PC-3 (cell line): ENCODE measurements around the gene MKNK1. TPM values are rescaled to one million over a fixed set of nuclear protein-coding genes. Genes with fewer than 3 reads are reported as not detected.

Experiments
- ATAC-seq: fragments of 200-7000 bp; cut with Tn5 transposase; 2 replicates; pipeline ENCODE4 v1.9.1; 2020; ENCODE audit warnings: mild to moderate bottlenecking, moderate library complexity
- BruUV-seq: library from RNA; stranded (reverse); fragments of 400-500 nt; replicated peaks from 2 replicates; lab custom pipeline; 2021; lab: Mats Ljungman, UMichigan
- CTCF ChIA-PET: fragments of 300-600 bp; sonication (Branson Sonifier 250); formaldehyde crosslinking; loops from one replicate; lab custom pipeline; 2022; ENCODE audit warnings: antibody characterized with exemption; lab: Charles Lee
- POLR2A ChIA-PET: fragments of 300-600 bp; sonication (Branson Sonifier 250); formaldehyde crosslinking; loops from one replicate; lab custom pipeline; 2022; ENCODE audit warnings: antibody characterized with exemption; ENCODE audit not compliant: unreplicated experiment; lab: Charles Lee
- DNase-seq: peaks from one replicate; pipeline ENCODE4 v3.0.0-alpha.2; 2015
- H2AFZ ChIP-seq: fragments of 300-600 bp; sonication (generic); 2 replicates; pipeline ENCODE4 v1.6.0; 2016; ENCODE audit warnings: antibody characterized with exemption, low read length
- H3F3A ChIP-seq: fragments of 300-600 bp; sonication (generic); one replicate; pipeline ENCODE4 v1.6.0; 2017; ENCODE audit warnings: antibody characterized with exemption, low read length, control low read depth, mild to moderate bottlenecking; ENCODE audit not compliant: unreplicated experiment
- H3K27ac ChIP-seq: fragments of 300-600 bp; sonication (generic); 2 replicates; pipeline ENCODE4 v1.5.1; 2016; ENCODE audit warnings: mild to moderate bottlenecking, low read length
- H3K27me3 ChIP-seq: fragments of 300-600 bp; sonication (generic); 2 replicates; pipeline ENCODE4 v1.6.1; 2016; ENCODE audit warnings: low read length, mixed read lengths
- H3K36me3 ChIP-seq: fragments of 300-600 bp; sonication (generic); 2 replicates; pipeline ENCODE4 v1.6.1; 2016; ENCODE audit warnings: low read depth, mixed run types, low read length, mixed read lengths
- H3K4me1 ChIP-seq: fragments of 300-600 bp; sonication (generic); 2 replicates; pipeline ENCODE4 v1.5.1; 2016; ENCODE audit warnings: low read length; ENCODE audit not compliant: insufficient read depth
- H3K4me2 ChIP-seq: fragments of 300-600 bp; sonication (generic); 2 replicates; pipeline ENCODE4 v1.6.0; 2016; ENCODE audit warnings: low read length
- H3K4me3 ChIP-seq: fragments of 300-600 bp; sonication (generic); 2 replicates; pipeline ENCODE4 v1.5.1; 2016; ENCODE audit warnings: mild to moderate bottlenecking, low read length, mixed read lengths
- H3K79me2 ChIP-seq: fragments of 300-600 bp; sonication (generic); 2 replicates; pipeline ENCODE4 v1.6.1; 2017; ENCODE audit warnings: low read length, mixed read lengths
- H3K9ac ChIP-seq: fragments of 300-600 bp; sonication (generic); 2 replicates; pipeline ENCODE4 v1.6.0; 2016; ENCODE audit warnings: mild to moderate bottlenecking, low read length
- H3K9me2 ChIP-seq: fragments of 300-600 bp; sonication (generic); replicated peaks from 2 replicates; pipeline ENCODE4 v1.6.1; 2016; ENCODE audit warnings: mixed run types, low read length, mixed read lengths
- H3K9me3 ChIP-seq: fragments of 300-600 bp; sonication (generic); 2 replicates; pipeline ENCODE4 v1.6.1; 2016; ENCODE audit warnings: low read length, mixed read lengths
- H4K20me1 ChIP-seq: fragments of 300-600 bp; sonication (generic); 2 replicates; pipeline ENCODE4 v1.6.1; 2016; ENCODE audit warnings: low read length, mixed read lengths
- CTCF ChIP-seq: fragments of 300-600 bp; sonication (generic); conservative IDR thresholded peaks from 2 replicates; pipeline ENCODE4 v1.5.1; 2017; ENCODE audit warnings: antibody characterized with exemption, low read depth, mild to moderate bottlenecking, low read length
- EZH2 ChIP-seq: fragments of 300-600 bp; sonication (generic); IDR thresholded peaks from one replicate; pipeline ENCODE4 v1.6.1; 2017; ENCODE audit warnings: antibody characterized with exemption, mild to moderate bottlenecking, low read length; ENCODE audit not compliant: unreplicated experiment
- EZH2phosphoT487 ChIP-seq: fragments of 300-600 bp; sonication (generic); IDR thresholded peaks from 2 replicates; pipeline ENCODE4 v1.6.1; 2018; ENCODE audit warnings: mild to moderate bottlenecking, antibody characterized with exemption, low read length, borderline replicate concordance
- intact Hi-C: fragments of 100-400 bp; cut with micrococcal nuclease; formaldehyde crosslinking; loops from 2 replicates; pipeline ENCODE4 v1.9.0; 2023
- total RNA-seq: library from RNA; depleted of rRNA; stranded (reverse); fragments of >200 nt; gene quantifications from 2 replicates; pipeline ENCODE4 v1.2.3, GENCODE V29; 2014

Gene MKNK1
- total RNA-seq, 1 experiment from 2014 or later, result 36.8 TPM

- ATAC-seq, result no peak
- H3K27ac ChIP-seq, result no peak overlapping the region
- TF ChIP-seq CTCF (no peak), EZH2 (no peak), EZH2phosphoT487 (no peak)
Observed at GRCh38 chr1:46612937-46613660, 9.0 kb upstream of the MKNK1 start.

GRCh38 chr1:46611691-46612221, 7.7 kb upstream of the MKNK1 start:
- H3K27ac ChIP-seq, result peak overlapping the region; percentile 97
- H3K36me3 ChIP-seq, result peaks cover 20% of the 10 kb centered on the region; the same call in 1 of the 2 replicates
- no peaks in the 10 kb centered on the region for H3K9me2 ChIP-seq
- H3K9me3 ChIP-seq, result no peaks in the 10 kb centered on the region
- intact Hi-C loops, result no loop called here
- H3K9ac ChIP-seq, result peak overlapping the region; percentile 88
- peak overlapping the region; percentile 2; the same call in 1 of the 2 replicates for H2AFZ ChIP-seq
- no TSS peak for BruUV-seq
- peak overlapping the region; percentile 74 for H3K4me2 ChIP-seq
- no peaks in the 10 kb centered on the region for H3F3A ChIP-seq
- peaks cover 33% of the 10 kb centered on the region for H3K79me2 ChIP-seq
- H3K4me3 ChIP-seq, result peak overlapping the region; percentile 37
- H3K27me3 ChIP-seq, result no peaks in the 10 kb centered on the region
- TF ChIP-seq CTCF (no peak), EZH2phosphoT487 (no peak), EZH2 (no peak)
- peak; percentile 77 for ATAC-seq
- peak; percentile 97 for DNase-seq
- H3K4me1 ChIP-seq, result peaks cover 52% of the 10 kb centered on the region
- H4K20me1 ChIP-seq, result no peaks in the 10 kb centered on the region
- POLR2A ChIA-PET, result no interaction called here
- CTCF ChIA-PET, result interaction anchor here (0.6 to 1.0 kb wide), 2 partner anchors 10 to 226 kb away, joined by 3 to 4 read pairs; no protein-coding TSS in a partner anchor

More at GRCh38 chr1:46612937-46613660, 9.0 kb upstream of the MKNK1 start:
- ChIA-PET CTCF (no interaction called here), POLR2A (no interaction called here)
- Histone ChIP-seq H2AFZ (no peak overlapping the region), H3K36me3 (peaks cover 18% of the 10 kb centered on the region; the same call in 1 of the 2 replicates), H3K9ac (no peak overlapping the region), H4K20me1 (no peaks in the 10 kb centered on the region), H3F3A (no peaks in the 10 kb centered on the region), H3K9me3 (no peaks in the 10 kb centered on the region), H3K79me2 (peaks cover 33% of the 10 kb centered on the region), H3K4me2 (no peak overlapping the region), H3K9me2 (no peaks in the 10 kb centered on the region), H3K4me1 (peaks cover 58% of the 10 kb centered on the region), H3K4me3 (no peak overlapping the region), H3K27me3 (no peaks in the 10 kb centered on the region)
- DNase-seq, result no peak
- BruUV-seq, result no TSS peak
- intact Hi-C loops, result no loop called here
